Measurements from ENCODE around the gene PDE7B.

GRCh38 chr6:136157743-136158142, 306.2 kb downstream of the PDE7B start:
- TF ChIP-seq CTCF (optimal IDR thresholded peaks at IDR 0.05 in 1 of 3, IDR thresholded peaks at IDR 0.05 in 1 of 3, conservative IDR thresholded peaks at IDR 0.05 in 1 of 3; ENCODE audit: extremely low read depth in 1 of 3, insufficient read depth in 2 of 3, low read length in 3 of 3) (no peak), EZH2 (IDR thresholded peaks at IDR 0.05; ENCODE audit: low read length) (no peak)
